T-helper 2 cell treated with Interferon-gamma antibody and Interleukin-4, amounts not matched to agents 100 ng/mL and 5 ng/mL, for 36 hours (primary cell): ENCODE data around the gene RNF145. TPM values are rescaled to one million over a fixed set of nuclear protein-coding genes. Genes with fewer than 3 reads are reported as not detected.
"Not testable (repeated sequence)": the region's sequence is repeated elsewhere in the genome, so short reads cannot be mapped to it uniquely, and the experiment has no call there.

ENCODE experiments used
- intact Hi-C: fragments of 100-400 bp; cut with micrococcal nuclease; formaldehyde crosslinking; loops from one replicate; pipeline ENCODE4 v1.15.1; 2023
- total RNA-seq: library from RNA; stranded (reverse); gene quantifications from 2 replicates; pipeline ENCODE4 v1.2.3, GENCODE V29; 2022

Gene RNF145
- total RNA-seq, 1 donor from 2014 or later = 127 TPM

DNA sequence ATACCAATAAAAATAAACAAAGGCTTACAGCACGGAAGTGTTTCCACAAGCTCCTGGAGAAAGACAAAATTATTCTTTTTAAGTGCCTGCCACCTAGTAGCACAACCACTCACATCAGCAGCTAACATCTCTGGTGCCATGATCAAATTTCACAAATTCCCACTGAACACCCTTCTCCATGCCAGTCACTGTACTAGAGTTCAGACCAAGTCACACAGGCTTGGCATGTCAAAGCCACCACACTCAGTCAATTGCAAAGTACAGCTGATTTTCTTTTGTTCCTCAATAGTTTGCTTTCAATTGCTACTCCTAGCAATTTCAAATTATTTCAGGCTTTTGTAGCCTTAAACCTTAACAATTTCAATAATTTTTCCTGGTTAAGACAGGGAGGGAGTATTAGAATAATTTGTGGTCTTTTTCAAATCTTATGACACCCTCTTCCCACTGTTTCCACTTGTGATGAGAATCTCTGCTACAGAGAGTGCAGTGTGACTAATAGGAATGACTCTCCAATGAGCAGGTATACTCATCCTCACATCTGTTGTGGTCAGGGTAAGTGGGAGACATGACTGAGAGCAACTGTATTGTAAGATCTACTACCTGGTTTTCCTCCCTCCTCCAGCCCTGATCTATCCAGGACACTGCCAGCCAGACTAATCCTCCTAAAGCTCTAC, 46.2 kb downstream of the RNF145 start:
- intact Hi-C loops = no loop called here

- intact Hi-C loops = no loop called here
These were observed 47.8 kb downstream of the RNF145 start for GRCh38 chr5:159161361-159162214.

DNA sequence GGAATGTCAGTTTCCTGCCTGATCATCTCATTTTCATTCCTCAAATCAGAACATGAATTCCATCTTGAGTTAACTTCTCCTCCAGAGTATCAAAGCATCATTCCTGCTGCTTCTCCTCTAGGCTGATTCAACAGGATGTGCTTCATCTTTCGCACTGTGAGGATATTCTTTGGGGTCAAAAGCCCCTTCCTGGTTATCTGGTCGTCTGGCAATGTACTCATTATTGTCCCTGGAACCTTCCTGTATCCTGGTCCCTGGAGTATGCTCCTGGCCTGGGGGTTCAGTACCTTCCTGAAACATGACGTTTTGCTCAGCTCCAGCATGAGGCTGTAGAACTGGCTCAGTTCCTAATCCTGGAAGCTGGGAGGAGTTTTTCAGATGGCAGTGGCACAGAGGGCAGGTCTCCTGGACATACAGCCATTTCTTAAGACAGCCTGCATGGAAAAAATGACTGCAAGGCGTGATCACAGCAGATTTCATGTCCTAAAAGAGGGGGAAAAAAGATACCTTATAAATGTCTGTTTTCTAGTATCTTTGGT, 50.7 kb downstream of the RNF145 start:
- intact Hi-C loops = loop anchor here (5.0 kb wide), 1 partner anchor 759 kb away; the partner anchor contains the start of gene ADRA1B

- intact Hi-C loops = loop anchor here (2.0 to 5.0 kb wide), 4 partner anchors 51 to 829 kb away; partner anchors contain the start of genes ADRA1B, RNF145 and UBLCP1
These were observed 51.8 kb downstream of the RNF145 start for GRCh38 chr5:159157552-159157951.

DNA sequence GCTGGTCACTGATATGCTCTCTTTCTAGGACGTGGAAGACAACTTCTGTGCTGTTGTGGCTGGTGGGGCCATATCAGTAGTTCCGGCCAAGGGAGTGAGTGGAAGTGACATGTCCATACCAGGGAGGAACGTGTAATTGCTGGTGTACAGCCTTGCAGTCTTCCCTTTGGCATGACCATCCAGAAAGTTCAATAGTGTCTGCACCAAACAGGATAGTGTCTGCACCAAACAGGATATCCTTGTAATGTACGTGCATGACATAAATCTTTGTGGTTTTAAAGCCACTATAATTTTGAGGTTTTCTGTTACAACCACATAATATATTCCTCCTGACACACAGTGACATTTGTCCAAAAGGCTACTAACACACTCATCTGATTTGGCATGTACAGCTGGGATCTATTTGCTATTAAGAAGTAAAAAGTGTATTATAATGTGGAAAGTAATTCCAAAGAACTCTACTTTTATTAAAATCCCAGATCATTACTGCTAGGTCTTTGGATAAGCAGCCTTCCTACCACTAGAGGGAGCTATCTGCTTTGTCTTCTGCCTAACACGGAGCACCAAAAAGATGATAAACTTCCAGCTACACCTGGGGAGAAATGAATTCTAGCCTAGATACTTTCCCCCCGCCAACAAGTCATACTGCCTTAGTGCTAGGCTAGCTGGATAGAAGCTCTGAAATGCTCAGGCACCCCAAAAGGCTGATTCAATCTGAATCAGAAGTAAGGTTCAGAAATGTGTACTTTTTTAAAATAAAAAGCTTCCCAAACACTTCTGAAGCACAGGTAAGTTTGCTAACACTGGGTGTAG, 52.7 kb downstream of the RNF145 start:
- intact Hi-C loops = loop anchor here (1.0 to 5.0 kb wide), 5 partner anchors 52 to 830 kb away; partner anchors contain the start of genes ADRA1B, RNF145 and UBLCP1

DNA sequence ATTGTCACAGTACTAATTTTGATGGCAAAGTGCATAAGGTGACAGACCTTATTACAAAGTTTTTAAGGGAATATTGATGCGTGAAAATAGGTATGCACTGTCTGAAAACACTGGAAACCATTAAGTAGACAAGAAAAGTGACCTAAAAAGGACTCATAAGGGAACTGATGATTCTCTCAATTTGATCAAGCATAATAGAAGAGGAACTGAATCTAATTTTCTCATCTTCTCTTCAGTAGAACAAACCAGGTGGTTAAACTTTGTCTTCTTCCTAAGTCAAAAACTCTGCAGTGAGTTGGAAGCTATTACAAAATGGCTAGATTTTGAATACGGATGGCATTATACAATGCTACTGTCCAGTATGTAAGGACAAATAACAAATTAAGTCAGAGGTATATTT, 53.4 kb downstream of the RNF145 start:
- intact Hi-C loops = loop anchor here (1.0 to 5.0 kb wide), 5 partner anchors 53 to 831 kb away; partner anchors contain the start of genes ADRA1B, RNF145 and UBLCP1

DNA sequence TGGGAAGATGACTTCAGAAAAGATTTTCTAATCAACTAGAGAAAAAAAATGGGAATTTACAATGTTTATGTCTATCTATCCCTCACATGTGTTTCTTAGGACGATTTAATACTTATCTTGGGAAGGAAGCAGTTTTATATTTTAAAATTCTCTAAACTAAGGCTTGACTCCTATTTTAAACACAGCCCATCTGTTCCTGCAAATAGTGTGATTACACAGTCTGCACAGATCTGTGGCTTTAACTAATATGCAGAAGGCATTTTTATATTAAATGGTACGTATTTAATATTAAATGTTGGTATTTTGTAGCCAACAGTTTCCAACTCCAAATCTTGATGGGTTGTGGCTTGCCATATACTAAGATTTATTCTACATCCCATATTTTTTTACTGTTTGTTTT, 56.5 kb downstream of the RNF145 start:
- intact Hi-C loops = no loop called here

- intact Hi-C loops = no loop called here
These were observed 60.3 kb downstream of the RNF145 start for GRCh38 chr5:159149085-159149484.

DNA sequence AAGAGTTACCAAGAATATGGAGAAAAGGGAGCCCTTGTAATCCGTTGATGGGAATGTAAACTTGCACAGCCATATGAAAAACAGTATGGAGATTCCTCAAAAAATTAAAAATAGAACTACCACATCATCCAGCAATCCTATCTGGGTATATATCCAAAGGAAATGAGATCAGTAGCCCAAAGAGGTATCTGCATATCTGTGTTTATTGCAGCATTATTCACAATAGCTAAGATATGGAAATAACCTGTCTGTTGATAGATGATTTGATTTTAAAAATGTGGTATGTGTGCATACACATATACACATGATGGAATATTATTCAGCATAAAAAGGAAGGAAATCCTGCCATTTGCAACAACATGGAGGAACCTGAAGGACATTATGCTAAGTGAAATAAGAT, 61.4 kb downstream of the RNF145 start:
- intact Hi-C loops = no loop called here

- intact Hi-C loops = no loop called here
These were observed 62.5 kb downstream of the RNF145 start for GRCh38 chr5:159146839-159147238.

GRCh38 chr5:159145160-159145559, 64.2 kb downstream of the RNF145 start:
- intact Hi-C loops = not testable (repeated sequence)

DNA sequence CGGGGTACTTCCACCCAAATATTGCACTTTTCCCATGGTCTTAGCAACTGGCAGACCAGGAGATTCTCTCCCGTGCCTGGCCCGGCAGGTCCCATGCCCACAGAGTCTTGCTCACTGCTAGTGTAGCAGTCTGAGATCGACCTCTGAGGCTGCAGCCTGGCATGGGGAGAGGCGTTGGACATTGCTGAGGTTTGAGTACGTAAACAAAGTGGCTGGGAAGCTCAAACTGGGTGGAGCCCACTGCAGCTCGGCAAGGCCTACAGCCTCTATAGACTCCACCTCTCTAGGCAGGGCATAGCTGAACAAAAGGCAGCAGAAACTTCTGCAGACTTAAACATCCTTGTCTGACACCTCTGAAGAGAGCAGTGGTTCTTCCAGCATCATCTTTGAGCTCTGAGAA, 69.6 kb downstream of the RNF145 start:
- intact Hi-C loops = no loop called here

GRCh38 chr5:159135896-159136531, 73.3 kb downstream of the RNF145 start:
- intact Hi-C loops = no loop called here

DNA sequence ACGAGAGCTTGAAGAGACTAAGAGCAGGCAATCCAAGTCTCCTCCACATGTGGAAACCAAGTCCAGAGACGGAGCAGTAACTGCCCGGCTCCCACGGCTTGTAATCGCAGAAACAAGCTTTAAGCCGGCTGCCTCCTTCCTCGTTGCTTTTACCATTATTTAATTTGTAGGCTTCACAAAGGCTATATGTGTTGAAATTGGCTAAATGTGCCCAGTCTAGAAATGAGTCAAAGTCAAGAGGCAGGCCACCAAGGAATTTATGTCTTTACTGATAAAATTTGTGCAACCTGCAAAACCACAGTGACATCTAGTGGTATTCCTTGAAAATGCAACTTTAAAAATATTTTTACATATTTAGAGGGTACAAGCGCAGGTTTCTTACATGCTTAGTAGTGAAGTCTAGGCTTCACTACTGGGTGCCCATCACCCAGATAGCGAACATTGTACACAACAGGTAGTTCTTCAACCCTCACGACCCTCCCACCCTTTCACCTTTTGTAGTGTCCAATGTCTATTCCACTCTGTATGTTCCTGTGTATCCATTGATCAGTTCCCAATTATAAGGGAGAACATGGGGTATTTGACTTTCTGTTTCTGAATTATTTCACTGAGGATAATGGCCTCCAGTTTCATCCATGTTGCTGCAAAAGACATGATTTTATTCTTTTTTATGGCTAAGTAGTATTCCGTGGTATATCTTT, 76.2 kb downstream of the RNF145 start:
- intact Hi-C loops = loop anchor here (1.0 to 2.0 kb wide), 3 partner anchors 28 to 1058 kb away; no protein-coding TSS in a partner anchor

DNA sequence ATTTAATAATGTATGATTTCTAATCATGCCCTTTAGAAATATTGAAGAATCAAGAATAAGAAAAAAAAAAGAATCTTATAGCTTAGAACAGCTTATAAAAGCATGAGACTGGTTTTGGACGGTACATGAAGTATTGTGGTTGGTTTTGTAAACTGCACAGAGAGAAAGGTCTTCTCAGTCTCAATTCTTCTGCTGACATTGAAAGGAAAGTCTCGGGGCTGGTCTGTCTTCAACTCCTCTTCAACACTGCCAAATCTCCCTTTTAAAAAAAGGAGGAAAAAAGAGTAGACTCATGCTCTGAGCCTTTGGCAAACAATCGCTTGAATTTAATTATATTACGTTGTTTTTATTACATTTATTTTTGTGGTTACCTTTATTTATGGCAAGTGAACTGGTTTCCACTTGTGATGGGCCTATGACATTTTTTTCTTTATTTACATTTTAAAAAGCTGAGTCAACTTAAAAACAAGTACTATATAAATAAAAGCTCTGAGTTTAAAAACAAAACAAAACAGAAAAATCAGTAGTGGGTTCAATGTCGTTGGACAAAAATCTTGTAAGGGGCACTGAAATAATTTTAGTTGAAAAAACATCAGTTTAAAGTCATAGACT, 76.8 kb downstream of the RNF145 start:
- intact Hi-C loops = loop anchor here (1.0 to 2.0 kb wide), 3 partner anchors 28 to 1057 kb away; no protein-coding TSS in a partner anchor

DNA sequence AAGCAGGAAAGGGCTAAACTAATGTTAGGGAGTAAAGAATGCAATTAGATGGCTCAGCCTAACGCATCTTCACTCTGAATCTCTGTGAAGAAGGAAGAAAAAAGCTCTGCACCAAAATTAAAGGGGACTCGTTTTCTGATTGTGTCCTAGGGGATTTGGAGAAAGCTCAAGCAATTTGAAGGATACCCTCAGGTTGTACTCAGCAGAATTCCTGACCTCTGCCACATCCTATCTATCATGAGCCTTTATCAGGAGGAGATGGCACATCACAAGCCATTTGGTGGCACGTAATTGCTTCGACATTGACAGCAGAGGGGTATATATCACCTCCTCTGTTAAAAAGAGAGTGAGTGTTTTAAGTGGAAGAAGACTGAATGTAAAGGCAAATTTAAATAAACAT, 77.4 kb downstream of the RNF145 start:
- intact Hi-C loops = loop anchor here (2.0 kb wide), 1 partner anchor 27 kb away; no protein-coding TSS in a partner anchor

DNA sequence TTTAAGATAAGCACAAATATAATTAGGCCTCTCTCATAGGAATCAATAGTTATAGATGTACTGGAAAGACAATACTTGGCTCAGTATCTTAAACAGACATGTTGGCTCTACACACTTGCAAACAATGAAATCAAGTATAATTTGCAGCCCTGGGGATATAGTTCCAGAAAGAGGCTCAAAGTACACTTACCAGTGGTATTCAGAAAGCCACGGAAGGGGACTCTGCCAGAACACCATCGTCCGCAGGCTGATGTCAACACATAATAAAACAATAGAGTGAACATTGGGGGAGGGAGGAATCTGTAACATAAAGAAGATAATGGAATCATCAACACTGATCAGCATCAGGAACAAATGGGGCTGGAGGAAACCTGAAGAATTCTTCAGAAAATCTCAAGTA, 78.5 kb downstream of the RNF145 start:
- intact Hi-C loops = no loop called here

DNA sequence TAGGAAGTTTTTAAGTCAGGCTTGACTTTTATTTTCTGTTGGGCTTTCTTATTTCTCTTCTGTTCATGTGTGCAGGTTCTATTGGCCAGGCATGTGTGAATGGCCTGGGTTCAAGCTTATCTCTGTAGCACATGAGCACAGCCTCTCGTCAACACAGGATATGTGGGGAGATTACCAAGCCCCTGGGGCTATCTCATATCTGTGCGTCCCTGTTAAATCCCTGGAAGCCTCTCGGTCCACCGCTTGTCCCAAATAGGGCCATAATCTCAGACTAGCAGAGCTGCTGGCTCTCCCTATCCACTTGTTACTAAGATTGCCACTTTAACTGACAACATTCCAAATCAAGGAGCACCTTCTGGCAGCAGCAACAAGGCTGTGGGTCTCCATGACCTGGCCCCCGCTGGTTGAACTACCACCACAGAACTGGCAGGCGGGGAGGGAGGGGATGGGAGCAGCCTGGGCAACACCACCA, 81.2 kb downstream of the RNF145 start:
- intact Hi-C loops = no loop called here

DNA sequence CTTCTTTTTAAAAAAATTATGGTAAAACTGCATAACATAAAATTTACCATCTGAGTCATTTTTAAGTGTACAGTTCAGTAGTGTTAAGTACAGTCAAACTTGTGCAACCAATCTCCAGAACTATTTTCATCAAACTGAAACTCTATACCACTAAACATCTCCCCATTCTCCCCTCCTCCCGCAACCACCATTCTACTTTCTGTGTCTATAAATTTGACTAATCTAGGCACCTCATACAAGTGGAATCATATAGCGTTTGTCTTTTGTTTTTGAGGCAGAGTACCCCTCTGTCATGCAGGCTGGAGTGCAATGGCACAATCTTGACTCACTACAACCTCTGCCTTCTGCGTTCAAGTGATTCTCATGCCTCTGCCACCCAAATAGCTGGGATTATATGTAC, 85.7 kb downstream of the RNF145 start:
- intact Hi-C loops = no loop called here
